HepG2 (cell line): ENCODE results near the gene SLC18A3. TPM values are rescaled to one million over a fixed set of nuclear protein-coding genes. Genes with fewer than 3 reads are reported as not detected.

Experiments used
- CHD2 ChIP-seq: IDR thresholded peaks from 2 replicates; pipeline ENCODE4 v1.6.1; 2011; ENCODE audit warnings: low read depth, low read length, improper control_type of control experiment
- ESRRA ChIP-seq: sonication (generic); formaldehyde crosslinking; IDR thresholded peaks from 2 replicates; pipeline ENCODE4 v1.5.1; 2020; ENCODE audit warnings: mild to moderate bottlenecking, low read depth, missing genetic modification reagents
- ETV6 ChIP-seq: sonication (generic); formaldehyde crosslinking; conservative IDR thresholded peaks from 2 replicates; pipeline ENCODE4 v1.4.0; 2020; ENCODE audit warnings: missing genetic modification reagents
- GATA4 ChIP-seq: sonication (generic); IDR thresholded peaks from 2 replicates; pipeline ENCODE4 v1.6.1; 2016; ENCODE audit warnings: antibody characterized with exemption, low read depth, borderline replicate concordance
- HOMEZ ChIP-seq: IDR thresholded peaks from 2 replicates; pipeline ENCODE4 v1.6.1; 2016; ENCODE audit warnings: low read depth
- NFAT5 ChIP-seq: sonication (generic); formaldehyde crosslinking; IDR thresholded peaks from 2 replicates; pipeline ENCODE4 v1.4.0; 2020; ENCODE audit warnings: missing genetic modification reagents
- NFIB ChIP-seq: sonication (generic); formaldehyde crosslinking; IDR thresholded peaks from 2 replicates; pipeline ENCODE4 v1.9.0; 2021; ENCODE audit warnings: missing genetic modification reagents, mild to moderate bottlenecking, borderline replicate concordance
- NRL ChIP-seq: sonication (generic); formaldehyde crosslinking; IDR thresholded peaks from 2 replicates; pipeline ENCODE4 v1.5.0; 2020; ENCODE audit warnings: missing genetic modification reagents, mild to moderate bottlenecking, moderate library complexity, borderline replicate concordance
- ZC3H13 ChIP-seq: sonication (generic); formaldehyde crosslinking; IDR thresholded peaks from 2 replicates; pipeline ENCODE4 v1.8.1; 2023; ENCODE audit warnings: mild to moderate bottlenecking, missing genetic modification reagents, moderate library complexity
- ZNF484 ChIP-seq: sonication (generic); formaldehyde crosslinking; IDR thresholded peaks from 2 replicates; pipeline ENCODE4 v1.5.1; 2020; ENCODE audit warnings: mild to moderate bottlenecking, low read depth, missing genetic modification reagents, borderline replicate concordance
- polyA plus RNA-seq, 8 experiments: library from polyadenylated mRNA; depleted of rRNA in 3 of 8; stranded (reverse) in 7 of 8; unstranded in 1 of 8; fragments of >200 nt; fragmentation: Illumina TruSeq in 4 of 8; extraction: Trizol in 4 of 8; gene quantifications; 2 replicates each; pipeline versions ENCODE4 v1.2.1 to v1.2.3, GENCODE V29; 2011 to 2016; ENCODE audit warnings: low read depth in 4 of 8, missing spikeins in 1 of 8, mixed read lengths in 1 of 8; ENCODE audit not compliant: insufficient read depth in 1 of 8
- total RNA-seq, 5 experiments: library from RNA; depleted of rRNA; stranded (reverse); fragments of >200 nt; fragmentation: Illumina TruSeq; extraction: Trizol; gene quantifications; 2 replicates each; pipeline ENCODE4 v1.2.3, GENCODE V29; 2016; ENCODE audit warnings: low read depth in 1 of 5

Gene SLC18A3
- total and polyA plus RNA-seq, 2 of the 13 experiments (the other 11 are each of a cell fraction or from before 2014, with no cell fraction given), result not detected

- TF ChIP-seq HOMEZ (CRISPR knock-in tag) (no peak), ETV6 (CRISPR knock-in tag) (no peak), NFAT5 (CRISPR knock-in tag) (no peak), NRL (CRISPR knock-in tag) (no peak), ZC3H13 (CRISPR knock-in tag) (no peak), CHD2 (no peak), ZNF484 (CRISPR knock-in tag) (no peak), GATA4 (no peak), NFIB (CRISPR knock-in tag) (no peak), ESRRA (CRISPR knock-in tag) (no peak)
These were observed 42.3 kb upstream of the SLC18A3 start (continued) for GRCh38 chr10:49567810-49568209.
